NCI-H187 treated with DMSO at 0.1 percent for 48 hours (cell line): Measurements from ENCODE around the gene AFF3.

Experiments
- DNase-seq: peaks from one replicate; lab custom pipeline; 2025; lab: John Stamatoyannopoulos, UW

AFF3 gene

DNA sequence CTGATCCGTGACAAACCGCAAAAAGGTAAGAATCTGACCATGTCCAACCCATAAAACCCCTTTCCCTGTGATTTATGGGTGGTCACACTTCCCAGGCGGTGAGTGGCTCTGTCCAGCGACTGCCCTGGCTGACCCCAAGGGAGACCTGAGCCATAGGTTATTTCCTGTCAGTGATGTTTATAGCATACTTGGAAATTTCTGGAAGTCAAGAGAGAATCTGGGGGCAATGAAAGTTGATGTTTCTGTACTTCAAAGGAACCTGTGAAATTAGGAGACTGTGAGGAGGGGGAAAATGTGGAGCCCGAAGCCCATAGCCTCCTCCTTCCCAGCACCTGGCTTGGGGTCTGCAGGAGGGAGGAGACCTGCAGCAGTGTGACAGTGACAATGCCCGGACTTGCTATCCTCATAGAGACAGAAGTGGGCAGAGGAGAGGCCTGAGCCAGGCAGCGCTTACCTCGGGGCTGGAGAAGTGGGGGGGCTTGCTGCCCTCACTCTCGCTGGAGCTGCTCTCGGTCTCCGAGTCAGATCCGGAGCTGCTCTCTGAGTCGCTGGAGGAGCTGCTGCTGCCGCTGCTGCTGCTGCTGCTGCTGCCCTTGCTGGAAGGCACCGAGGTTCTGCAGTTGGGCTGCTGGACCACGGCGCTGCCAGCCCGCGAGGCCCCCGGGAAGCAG is 541.3 kb downstream of the AFF3 start:
- no peak for DNase-seq

DNA sequence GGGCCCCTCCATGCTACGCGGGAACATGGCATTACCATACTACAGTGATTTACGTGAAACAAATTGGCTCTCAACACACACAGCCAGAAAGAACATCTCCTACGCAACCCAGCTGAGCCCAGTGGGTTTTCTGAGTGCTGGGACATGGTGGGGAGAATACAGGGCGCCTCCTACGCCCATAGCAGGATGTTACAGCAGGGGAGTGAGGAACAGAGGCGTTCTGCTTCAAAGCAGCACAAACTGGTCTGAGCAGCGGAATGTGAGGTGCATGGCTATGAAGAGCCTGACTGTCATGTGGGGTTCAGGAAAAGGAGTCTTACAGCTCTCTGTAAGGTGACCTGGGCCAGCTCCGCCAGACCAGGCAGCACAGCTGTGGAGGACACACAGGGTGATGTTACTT is 543.9 kb downstream of the AFF3 start:
- DNase-seq: no peak

- no peak for DNase-seq
Measured at GRCh38 chr2:99597616-99598015, 544.8 kb downstream of the AFF3 start.

GRCh38 chr2:99595373-99595772 is 547.0 kb downstream of the AFF3 start:
- no peak for DNase-seq

DNA sequence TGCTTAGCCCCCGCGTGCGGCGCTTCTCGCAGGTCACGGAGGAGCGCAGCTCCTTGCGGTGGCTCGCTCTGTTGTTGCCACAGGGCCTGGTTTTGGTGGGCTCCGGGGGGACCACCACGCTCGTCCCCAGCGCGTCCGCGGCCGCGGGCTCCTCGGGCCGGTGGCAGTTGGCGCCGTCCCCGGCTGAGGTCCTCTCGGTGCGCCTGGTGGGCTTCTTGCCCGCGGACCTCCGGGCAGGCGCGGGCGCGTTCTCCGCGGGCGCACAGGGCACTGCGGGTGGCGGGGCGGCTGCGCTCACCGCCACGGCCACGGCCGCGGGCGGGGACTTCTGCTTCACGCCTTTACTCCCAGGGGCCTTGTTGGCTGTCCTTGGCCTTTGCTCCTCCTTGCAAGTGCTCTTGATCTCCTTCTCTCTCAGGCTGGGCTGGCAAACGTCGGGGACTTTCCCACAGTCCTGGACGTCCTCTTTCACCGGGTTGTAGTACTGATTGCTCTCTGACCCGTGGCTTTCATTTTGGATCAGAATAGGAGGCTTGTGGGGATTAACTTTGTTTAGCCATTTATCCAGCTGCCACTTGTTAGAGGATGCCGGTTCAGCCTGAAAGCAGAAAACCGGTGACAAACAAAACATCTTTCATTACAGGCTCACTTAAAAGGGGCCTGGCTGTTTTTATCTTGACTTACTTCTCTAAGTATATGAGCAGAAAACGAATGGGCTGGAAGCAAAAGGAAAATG is 548.5 kb downstream of the AFF3 start:
- no peak for DNase-seq

DNA sequence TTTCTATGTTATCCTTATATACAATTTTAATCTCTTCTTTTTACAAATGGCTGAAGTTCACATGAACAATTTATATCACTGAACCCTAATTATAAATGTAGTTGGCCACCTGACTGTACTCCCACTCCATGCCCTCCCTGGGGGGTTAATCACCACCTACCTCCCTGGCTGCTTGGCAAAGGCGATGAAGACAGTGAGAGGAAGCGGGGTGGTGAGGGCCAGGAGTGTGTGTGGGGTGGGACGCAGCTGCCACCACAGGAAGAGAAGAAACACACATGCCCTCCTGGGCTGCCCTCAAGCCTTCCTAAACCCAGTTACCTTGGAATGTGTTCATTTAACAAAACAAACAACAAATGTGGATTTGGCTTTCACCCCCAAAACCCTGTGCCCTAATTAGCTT is 565.6 kb downstream of the AFF3 start:
- no peak for DNase-seq

DNA sequence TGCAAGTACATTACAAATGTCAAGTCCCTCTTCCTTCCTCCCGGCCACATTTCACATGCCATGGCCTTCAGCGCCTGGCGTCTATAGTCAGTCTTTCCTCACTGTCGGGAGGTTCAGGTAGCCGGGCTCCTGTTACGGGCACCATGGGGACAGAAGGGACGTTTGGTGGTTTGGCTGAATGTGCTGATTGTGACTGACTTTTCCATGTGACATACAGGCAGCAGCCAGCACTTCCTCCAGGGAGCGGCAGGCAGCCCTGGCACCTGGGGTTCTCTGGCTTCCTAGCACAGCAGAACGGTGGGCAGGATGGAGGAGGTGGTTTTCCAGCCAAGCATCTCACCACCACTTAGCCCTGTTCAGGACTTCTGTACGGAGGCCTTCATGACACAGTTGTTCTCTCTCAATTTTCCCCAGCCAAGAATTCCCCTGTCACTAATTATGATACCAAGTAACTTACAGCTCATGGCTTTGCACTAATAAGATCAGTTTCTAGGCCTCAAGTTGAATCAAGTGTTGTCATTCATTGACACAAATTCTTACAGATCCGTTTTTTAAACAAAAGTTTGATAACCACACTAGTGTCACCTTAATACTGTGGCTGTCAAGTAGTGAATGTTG is 568.6 kb downstream of the AFF3 start:
- DNase-seq: no peak

GRCh38 chr2:99572373-99573164 is 569.8 kb downstream of the AFF3 start:
- peak; percentile 38 for DNase-seq

DNA sequence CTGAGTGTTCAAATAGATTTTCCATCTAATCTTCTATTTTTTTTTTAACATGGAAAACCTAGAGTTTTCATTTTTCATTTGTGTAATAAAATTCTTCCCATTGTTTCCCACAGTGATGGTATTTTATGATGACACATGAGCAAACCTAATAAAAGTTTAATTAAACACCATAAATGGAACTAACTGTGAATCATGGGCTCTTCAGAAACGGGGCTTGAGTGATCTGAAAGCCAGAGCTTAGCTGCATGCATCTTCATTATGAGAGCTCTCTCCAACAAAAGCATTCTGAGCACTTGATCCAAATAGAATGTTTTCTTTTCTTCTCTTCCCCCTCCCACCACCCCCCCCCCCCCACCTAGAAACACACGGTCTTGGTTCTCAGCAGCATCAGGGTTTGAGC is 570.4 kb downstream of the AFF3 start:
- no peak for DNase-seq

DNA sequence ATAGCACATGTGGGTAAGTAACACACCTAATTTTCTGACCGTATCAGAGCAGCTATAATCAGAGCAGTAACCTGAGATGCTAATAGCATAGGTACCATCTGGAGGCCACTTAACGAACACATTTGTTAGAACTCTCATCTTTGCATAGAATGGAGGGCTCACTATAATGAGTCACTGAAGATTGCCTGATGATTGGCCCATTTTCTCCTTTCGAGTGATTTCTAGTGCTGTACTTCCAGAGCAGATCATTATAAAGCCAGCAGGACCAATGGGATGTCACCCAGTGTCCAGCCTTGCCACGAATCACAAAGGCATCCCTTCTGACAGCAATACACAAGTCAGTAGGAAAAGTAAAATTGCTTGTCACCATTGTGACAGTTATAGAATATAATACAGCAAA is 570.9 kb downstream of the AFF3 start:
- peak; percentile 96 for DNase-seq

- DNase-seq: no peak
Measured at GRCh38 chr2:99571021-99571420, 571.4 kb downstream of the AFF3 start.

DNA sequence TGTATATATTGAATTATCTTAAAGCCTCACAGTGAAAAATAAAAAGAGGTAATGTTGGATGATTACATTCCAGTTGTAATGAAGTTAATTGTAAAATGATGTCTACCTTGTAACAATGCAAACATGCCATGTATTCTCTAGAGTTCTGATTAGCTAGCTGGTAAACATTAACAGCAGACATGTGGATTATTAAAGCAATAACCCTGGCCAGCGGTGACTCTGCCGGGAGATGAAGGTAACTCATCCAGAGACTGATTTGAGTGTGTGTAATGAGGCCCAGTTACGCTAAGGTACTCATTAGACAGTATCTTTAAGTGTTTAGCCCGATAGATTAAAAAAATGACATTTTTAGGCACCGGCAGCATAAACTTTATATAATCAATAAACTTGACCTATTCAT is 573.0 kb downstream of the AFF3 start:
- no peak for DNase-seq

- DNase-seq: no peak
Measured at GRCh38 chr2:99565227-99565626, 577.2 kb downstream of the AFF3 start.

DNA sequence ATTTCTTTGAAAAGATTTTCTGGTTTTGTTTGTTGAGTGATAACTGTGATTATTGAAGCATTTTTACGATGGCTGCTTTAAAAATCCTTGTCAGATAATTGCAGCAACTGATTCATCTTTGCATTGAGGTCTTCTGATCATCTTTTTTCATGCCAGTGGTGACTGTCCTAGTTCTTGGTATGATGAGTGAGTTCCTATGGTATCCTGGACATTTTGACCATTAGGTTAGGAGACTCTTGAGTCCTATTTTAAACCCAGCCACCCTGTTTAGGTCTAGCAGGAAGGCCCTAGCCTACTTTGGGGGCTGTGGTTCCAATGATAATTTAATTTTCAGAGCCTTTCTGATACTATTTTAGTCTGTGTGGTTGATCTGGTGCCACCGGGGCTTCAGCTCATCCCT is 579.9 kb downstream of the AFF3 start:
- no peak for DNase-seq

GRCh38 chr2:99561804-99562203 is 580.6 kb downstream of the AFF3 start:
- no peak for DNase-seq

GRCh38 chr2:99559075-99559662 is 583.2 kb downstream of the AFF3 start:
- DNase-seq: peak; percentile 46

GRCh38 chr2:99555404-99555803 is 587.0 kb downstream of the AFF3 start:
- DNase-seq: no peak

GRCh38 chr2:99554871-99555270 is 587.5 kb downstream of the AFF3 start:
- DNase-seq: no peak

- DNase-seq: no peak
Measured at GRCh38 chr2:99554238-99554637, 588.2 kb downstream of the AFF3 start.

DNA sequence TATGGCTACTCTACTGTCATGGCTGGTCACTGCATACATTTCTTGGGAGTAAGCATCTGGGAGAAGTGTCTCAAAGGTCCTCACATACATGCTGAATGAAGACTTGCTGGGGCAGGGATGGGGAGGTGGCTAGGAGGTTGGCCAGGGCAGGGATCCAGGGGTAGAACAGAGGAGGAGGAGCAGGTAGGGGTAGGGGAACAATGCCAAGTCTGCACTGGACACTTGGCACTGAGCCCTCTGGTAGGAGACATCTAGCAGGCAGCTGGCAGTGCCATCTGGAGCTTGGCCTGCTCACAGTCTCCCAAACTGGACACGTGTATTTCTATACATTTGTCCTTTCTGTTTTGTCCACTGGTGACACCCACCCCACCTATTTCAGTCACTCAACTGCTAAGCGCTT is 589.9 kb downstream of the AFF3 start:
- no peak for DNase-seq

- no peak for DNase-seq
Measured at GRCh38 chr2:99550368-99550767, 592.0 kb downstream of the AFF3 start.

DNA sequence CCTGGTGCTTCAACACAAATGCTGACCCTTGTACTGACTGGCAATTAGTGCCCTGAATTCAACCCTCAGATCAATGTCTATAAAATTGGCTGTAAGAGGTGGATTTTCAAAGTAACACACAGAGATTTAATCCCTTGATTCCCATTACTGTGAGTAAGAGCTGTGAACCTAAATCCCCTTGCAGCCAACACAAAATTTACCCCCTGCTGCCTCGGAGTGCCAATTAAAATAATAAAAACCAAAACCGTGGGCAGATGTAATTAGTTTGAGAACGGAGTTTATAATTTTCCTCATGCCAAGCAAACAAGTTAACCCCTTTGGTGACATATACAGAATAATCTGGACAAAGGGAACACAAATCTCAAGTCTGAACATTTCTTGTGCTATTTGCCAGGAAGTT is 596.8 kb downstream of the AFF3 start:
- no peak for DNase-seq
